NB4 (cell line): ENCODE measurements around the gene WDR35.

ENCODE experiments used
- CTCF ChIP-seq: IDR thresholded peaks from one replicate; pipeline ENCODE4 v1.5.1; 2012; ENCODE audit warnings: low read depth, low read length
- POLR2A ChIP-seq: IDR thresholded peaks from 2 replicates; pipeline ENCODE4 v1.6.1; 2011; ENCODE audit warnings: mild to moderate bottlenecking; ENCODE audit not compliant: insufficient read length; ENCODE audit errors: extremely low read depth
- TF ChIP-seq, protein P1 (sequence below): IDR thresholded peaks from 2 replicates; pipeline ENCODE4 v1.6.1; 2011; ENCODE audit warnings: low read depth, low read length

GRCh38 chr2:19873014-19873413 lies 116.9 kb downstream of the WDR35 start:
- TF ChIP-seq CTCF: no peak
- TF ChIP-seq POLR2A: no peak
- TF ChIP-seq, protein P1, sequence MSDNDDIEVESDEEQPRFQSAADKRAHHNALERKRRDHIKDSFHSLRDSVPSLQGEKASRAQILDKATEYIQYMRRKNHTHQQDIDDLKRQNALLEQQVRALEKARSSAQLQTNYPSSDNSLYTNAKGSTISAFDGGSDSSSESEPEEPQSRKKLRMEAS: no peak
